ENCODE data around the gene DAB2.

DNA sequence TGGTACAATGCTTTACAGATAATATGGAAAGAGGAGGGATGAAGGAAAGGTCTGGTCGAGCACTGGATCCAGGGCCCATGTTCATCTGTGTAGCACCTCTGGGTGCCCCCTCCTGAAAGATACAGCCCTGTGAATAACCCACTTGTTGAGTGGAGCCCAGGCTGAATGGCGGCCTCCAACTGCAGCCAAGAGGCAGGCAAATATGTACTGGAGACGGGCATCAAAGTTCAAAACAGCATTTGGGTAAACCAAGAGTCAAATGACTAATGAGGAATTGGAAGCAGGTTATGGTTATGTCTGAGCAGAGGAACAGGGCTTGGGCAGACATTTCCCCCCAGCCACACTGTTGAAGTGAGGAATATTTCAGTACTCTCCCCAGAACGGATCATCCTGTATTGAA is 61.6 kb downstream of the DAB2 start:
- TF ChIP-seq NFRKB (IDR thresholded peaks at IDR 0.05) (no peak), FOXM1 (IDR thresholded peaks at IDR 0.05; ENCODE audit: borderline replicate concordance) (no peak), ELF4 (IDR thresholded peaks at IDR 0.05) (no peak), FOXA1 (IDR thresholded peaks at IDR 0.05) (no peak)

Data from HEK293T (cell line).